ENCODE measurements around the gene USP17L13. TPM values are rescaled to one million over a fixed set of nuclear protein-coding genes. Genes with fewer than 3 reads are reported as not detected.
A peak's percentile ranks its signal among the peaks of the same experiment; 100 is the strongest.
"Not testable (repeated sequence)": the region's sequence is repeated elsewhere in the genome, so short reads cannot be mapped to it uniquely, and the experiment has no call there.

Gene USP17L13, protein sequence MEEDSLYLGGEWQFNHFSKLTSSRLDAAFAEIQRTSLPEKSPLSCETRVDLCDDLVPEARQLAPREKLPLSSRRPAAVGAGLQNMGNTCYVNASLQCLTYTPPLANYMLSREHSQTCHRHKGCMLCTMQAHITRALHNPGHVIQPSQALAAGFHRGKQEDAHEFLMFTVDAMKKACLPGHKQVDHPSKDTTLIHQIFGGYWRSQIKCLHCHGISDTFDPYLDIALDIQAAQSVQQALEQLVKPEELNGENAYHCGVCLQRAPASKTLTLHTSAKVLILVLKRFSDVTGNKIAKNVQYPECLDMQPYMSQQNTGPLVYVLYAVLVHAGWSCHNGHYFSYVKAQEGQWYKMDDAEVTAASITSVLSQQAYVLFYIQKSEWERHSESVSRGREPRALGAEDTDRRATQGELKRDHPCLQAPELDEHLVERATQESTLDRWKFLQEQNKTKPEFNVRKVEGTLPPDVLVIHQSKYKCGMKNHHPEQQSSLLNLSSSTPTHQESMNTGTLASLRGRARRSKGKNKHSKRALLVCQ
- total RNA-seq (2014; rRNA removed; shearing (Covaris generic)) = not detected in 2 replicates
- not detected in 2 replicates for polyA plus RNA-seq (2015; cell fraction: cytosol; rRNA removed)
- not detected in 2 replicates for polyA plus RNA-seq (2015; cell fraction: nucleus; rRNA removed)

DNA sequence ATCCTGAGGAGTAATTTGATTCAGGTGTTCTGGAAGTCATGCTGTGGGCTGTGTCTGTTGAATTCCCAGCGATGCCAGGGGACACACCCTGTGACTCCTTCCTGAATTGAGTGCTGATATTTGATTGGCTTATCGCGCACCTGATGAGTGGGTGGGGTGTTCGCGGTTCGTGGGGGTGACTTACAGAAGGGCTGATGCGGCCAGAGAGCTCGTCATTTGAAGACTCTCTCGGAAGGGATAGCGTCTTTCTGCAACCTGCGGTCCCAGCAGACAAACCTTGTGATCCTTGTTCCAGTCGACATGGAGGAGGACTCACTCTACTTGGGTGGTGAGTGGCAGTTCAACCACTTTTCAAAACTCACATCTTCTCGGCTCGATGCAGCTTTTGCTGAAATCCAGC is at the start of gene USP17L13:
Gene USP17L13 (plus strand): TSS at position 301 of the 400 bp plus-strand sequence. CDS start 0 bp downstream, at position 301.
- DNase-seq (ENCODE audit: low read depth) = not testable (repeated sequence)

DNA sequence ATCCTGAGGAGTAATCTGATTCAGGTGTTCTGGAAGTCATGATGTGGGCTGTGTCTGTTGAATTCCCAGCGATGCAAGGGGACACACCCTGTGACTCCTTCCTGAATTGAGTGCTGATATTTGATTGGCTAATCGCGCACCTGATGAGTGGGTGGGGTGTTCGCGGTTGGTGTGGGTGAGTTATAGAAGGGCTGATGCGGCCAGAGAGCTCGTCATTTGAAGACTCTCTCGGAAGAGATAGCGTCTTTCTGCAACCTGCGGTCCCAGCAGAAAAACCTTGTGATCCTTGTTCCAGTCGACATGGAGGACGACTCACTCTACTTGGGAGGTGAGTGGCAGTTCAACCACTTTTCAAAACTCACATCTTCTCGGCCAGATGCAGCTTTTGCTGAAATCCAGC is 14.3 kb upstream of the USP17L13 start, which contains the start of gene USP17L10:
Gene USP17L10 (plus strand): TSS at position 301 of the 400 bp plus-strand sequence. CDS start 0 bp downstream, at position 301.
- DNase-seq (ENCODE audit: low read depth) = not testable (repeated sequence)

DNA sequence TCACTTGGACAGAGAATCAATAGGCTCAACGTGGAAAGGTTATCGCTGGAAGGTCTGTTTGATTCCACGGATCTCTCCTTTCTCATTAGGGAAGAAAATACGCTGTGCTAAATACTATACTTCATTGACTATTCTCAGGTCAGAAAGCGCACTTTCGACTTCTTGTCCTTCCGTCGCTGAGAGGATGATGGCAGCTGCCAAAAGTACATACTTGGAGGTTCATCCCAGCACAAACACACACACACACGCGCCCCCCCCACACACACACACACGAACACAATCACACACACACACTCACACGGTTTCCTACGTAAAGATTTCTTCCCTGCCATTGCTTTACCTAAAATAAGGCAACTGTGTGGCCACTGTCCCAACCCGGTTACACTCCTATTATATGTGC is 10.0 kb upstream of the USP17L13 start:
- DNase-seq (ENCODE audit: low read depth) = not testable (repeated sequence)

DNA sequence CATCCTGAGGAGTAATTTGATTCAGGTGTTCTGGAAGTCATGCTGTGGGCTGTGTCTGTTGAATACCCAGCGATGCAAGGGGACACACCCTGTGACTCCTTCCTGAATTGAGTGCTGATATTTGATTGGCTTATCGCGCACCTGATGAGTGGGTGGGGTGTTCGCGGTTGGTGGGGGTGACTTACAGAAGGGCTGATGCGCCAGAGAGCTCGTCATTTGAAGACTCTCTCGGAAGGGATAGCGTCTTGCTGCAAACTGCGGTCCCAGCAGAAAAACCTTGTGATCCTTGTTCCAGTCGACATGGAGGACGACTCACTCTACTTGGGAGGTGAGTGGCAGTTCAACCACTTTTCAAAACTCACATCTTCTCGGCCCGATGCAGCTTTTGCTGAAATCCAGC is 9.6 kb upstream of the USP17L13 start, which contains the start of gene USP17L11:
Gene USP17L11 (plus strand): TSS at position 301 of the 400 bp plus-strand sequence. CDS start 0 bp downstream, at position 301.
- not testable (repeated sequence) for DNase-seq (ENCODE audit: low read depth)

DNA sequence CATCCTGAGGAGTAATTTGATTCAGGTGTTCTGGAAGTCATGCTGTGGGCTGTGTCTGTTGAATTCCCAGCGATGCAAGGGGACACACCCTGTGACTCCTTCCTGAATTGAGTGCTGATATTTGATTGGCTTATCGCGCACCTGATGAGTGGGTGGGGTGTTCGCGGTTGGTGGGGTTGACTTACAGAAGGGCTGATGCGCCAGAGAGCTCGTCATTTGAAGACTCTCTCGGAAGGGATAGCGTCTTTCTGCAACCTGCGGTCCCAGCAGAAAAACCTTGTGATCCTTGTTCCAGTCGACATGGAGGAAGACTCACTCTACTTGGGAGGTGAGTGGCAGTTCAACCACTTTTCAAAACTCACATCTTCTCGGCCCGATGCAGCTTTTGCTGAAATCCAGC is 4.8 kb upstream of the USP17L13 start, which contains the start of gene USP17L12:
Gene USP17L12 (plus strand): TSS at position 301 of the 400 bp plus-strand sequence. CDS start 0 bp downstream, at position 301.
- DNase-seq (ENCODE audit: low read depth) = not testable (repeated sequence)

DNA sequence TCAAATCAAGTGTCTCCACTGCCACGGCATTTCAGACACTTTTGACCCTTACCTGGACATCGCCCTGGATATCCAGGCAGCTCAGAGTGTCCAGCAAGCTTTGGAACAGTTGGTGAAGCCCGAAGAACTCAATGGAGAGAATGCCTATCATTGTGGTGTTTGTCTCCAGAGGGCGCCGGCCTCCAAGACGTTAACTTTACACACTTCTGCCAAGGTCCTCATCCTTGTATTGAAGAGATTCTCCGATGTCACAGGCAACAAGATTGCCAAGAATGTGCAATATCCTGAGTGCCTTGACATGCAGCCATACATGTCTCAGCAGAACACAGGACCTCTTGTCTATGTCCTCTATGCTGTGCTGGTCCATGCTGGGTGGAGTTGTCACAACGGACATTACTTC is 5.6 kb downstream of the USP17L13 start:
- not testable (repeated sequence) for DNase-seq (ENCODE audit: low read depth)

DNA sequence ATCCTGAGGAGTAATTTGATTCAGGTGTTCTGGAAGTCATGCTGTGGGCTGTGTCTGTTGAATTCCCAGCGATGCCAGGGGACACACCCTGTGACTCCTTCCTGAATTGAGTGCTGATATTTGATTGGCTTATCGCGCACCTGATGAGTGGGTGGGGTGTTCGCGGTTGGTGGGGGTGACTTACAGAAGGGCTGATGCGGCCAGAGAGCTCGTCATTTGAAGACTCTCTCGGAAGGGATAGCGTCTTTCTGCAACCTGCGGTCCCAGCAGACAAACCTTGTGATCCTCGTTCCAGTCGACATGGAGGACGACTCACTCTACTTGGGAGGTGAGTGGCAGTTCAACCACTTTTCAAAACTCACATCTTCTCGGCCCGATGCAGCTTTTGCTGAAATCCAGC is 9.4 kb downstream of the USP17L13 start, which contains the start of gene USP17L15:
Gene USP17L15 (plus strand): TSS at position 301 of the 400 bp plus-strand sequence. CDS start 0 bp downstream, at position 301.
- not testable (repeated sequence) for DNase-seq (ENCODE audit: low read depth)

DNA sequence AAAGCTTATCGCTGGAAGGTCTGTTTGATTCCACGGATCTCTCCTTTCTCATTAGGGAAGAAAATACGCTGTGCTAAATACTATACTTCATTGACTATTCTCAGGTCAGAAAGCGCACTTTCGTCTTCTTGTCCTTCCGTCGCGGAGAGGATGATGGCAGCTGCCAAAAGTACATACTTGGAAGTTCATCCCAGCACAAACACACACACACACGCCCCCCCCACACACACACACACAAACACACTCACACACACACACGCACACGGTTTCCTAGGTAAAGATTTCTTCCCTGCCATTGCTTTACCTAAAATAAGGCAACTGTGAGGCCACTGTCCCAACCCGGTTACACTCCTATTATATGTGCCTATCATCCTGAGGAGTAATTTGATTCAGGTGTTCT is 13.8 kb downstream of the USP17L13 start:
- peak; percentile 18 for DNase-seq (ENCODE audit: low read depth)

DNA sequence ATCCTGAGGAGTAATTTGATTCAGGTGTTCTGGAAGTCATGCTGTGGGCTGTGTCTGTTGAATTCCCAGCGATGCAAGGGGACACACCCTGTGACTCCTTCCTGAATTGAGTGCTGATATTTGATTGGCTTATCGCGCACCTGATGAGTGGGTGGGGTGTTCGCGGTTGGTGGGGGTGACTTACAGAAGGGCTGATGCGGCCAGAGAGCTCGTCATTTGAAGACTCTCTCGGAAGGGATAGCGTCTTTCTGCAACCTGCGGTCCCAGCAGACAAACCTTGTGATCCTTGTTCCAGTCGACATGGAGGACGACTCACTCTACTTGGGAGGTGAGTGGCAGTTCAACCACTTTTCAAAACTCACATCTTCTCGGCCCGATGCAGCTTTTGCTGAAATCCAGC is 18.9 kb downstream of the USP17L13 start, which contains the start of gene USP17L17:
Gene USP17L17 (plus strand): TSS at position 301 of the 400 bp plus-strand sequence. CDS start 0 bp downstream, at position 301.
- DNase-seq (ENCODE audit: low read depth) = not testable (repeated sequence)

DNA sequence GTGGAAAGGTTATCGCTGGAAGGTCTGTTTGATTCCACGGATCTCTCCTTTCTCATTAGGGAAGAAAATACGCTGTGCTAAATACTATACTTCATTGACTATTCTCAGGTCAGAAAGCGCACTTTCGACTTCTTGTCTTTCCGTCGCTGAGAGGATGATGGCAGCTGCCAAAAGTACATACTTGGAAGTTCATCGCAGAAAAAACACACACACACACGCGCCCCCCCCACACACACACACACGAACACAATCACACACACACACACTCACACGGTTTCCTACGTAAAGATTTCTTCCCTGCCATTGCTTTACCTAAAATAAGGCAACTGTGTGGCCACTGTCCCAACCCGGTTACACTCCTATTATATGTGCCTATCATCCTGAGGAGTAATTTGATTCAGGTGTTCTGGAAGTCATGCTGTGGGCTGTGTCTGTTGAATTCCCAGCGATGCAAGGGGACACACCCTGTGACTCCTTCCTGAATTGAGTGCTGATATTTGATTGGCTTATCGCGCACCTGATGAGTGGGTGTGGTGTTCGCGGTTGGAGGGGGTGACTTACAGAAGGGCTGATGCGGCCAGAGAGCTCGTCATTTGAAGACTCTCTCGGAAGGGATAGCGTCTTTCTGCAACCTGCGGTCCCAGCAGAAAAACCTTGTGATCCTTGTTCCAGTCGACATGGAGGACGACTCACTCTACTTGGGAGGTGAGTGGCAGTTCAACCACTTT is 23.4 kb downstream of the USP17L13 start, which contains the start of gene USP17L18:
Gene USP17L18 (plus strand): TSS at position 678 of the 728 bp plus-strand sequence. CDS start 0 bp downstream, at position 678.
- DNase-seq (ENCODE audit: low read depth) = peak; percentile 0

DNA sequence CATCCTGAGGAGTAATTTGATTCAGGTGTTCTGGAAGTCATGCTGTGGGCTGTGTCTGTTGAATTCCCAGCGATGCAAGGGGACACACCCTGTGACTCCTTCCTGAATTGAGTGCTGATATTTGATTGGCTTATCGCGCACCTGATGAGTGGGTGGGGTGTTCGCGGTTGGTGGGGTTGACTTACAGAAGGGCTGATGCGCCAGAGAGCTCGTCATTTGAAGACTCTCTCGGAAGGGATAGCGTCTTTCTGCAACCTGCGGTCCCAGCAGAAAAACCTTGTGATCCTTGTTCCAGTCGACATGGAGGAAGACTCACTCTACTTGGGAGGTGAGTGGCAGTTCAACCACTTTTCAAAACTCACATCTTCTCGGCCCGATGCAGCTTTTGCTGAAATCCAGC is 28.4 kb downstream of the USP17L13 start, which contains the start of gene USP17L19:
Gene USP17L19 (plus strand): TSS at position 301 of the 400 bp plus-strand sequence. CDS start 0 bp downstream, at position 301.
- DNase-seq (ENCODE audit: low read depth) = not testable (repeated sequence)

DNA sequence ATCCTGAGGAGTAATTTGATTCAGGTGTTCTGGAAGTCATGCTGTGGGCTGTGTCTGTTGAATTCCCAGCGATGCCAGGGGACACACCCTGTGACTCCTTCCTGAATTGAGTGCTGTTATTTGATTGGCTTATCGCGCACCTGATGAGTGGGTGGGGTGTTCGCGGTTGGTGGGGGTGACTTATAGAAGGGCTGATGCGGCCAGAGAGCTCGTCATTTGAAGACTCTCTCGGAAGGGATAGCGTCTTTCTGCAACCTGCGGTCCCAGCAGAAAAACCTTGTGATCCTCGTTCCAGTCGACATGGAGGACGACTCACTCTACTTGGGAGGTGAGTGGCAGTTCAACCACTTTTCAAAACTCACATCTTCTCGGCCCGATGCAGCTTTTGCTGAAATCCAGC is 33.1 kb downstream of the USP17L13 start, which contains the start of gene USP17L20:
Gene USP17L20 (plus strand): TSS at position 301 of the 400 bp plus-strand sequence. CDS start 0 bp downstream, at position 301.
- not testable (repeated sequence) for DNase-seq (ENCODE audit: low read depth)

DNA sequence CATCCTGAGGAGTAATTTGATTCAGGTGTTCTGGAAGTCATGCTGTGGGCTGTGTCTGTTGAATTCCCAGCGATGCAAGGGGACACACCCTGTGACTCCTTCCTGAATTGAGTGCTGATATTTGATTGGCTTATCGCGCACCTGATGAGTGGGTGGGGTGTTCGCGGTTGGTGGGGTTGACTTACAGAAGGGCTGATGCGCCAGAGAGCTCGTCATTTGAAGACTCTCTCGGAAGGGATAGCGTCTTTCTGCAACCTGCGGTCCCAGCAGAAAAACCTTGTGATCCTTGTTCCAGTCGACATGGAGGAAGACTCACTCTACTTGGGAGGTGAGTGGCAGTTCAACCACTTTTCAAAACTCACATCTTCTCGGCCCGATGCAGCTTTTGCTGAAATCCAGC is 37.9 kb downstream of the USP17L13 start, which contains the start of gene USP17L21:
Gene USP17L21 (plus strand): TSS at position 301 of the 400 bp plus-strand sequence. CDS start 0 bp downstream, at position 301.
- DNase-seq (ENCODE audit: low read depth) = not testable (repeated sequence)

DNA sequence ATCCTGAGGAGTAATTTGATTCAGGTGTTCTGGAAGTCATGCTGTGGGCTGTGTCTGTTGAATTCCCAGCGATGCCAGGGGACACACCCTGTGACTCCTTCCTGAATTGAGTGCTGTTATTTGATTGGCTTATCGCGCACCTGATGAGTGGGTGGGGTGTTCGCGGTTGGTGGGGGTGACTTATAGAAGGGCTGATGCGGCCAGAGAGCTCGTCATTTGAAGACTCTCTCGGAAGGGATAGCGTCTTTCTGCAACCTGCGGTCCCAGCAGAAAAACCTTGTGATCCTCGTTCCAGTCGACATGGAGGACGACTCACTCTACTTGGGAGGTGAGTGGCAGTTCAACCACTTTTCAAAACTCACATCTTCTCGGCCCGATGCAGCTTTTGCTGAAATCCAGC is 42.6 kb downstream of the USP17L13 start, which contains the start of gene USP17L22:
Gene USP17L22 (plus strand): TSS at position 301 of the 400 bp plus-strand sequence. CDS start 0 bp downstream, at position 301.
- not testable (repeated sequence) for DNase-seq (ENCODE audit: low read depth)

DNA sequence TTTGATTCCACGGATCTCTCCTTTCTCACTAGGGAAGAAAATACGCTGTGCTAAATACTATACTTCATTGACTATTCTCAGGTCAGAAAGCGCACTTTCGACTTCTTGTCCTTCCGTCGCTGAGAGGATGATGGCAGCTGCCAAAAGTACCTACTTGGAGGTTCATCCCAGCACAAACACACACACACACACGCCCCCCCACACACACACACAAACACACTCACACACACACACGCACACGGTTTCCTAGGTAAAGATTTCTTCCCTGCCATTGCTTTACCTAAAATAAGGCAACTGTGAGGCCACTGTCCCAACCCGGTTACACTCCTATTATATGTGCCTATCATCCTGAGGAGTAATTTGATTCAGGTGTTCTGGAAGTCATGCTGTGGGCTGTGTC is 47.0 kb downstream of the USP17L13 start:
- not testable (repeated sequence) for DNase-seq (ENCODE audit: low read depth)

Other genes starting within 250 kb of the USP17L13 start
- not detected in 2 replicates for gene FAM90A26, start 54.5 kb upstream of the USP17L13 start, total RNA-seq (2014; rRNA removed; shearing (Covaris generic))
- gene USP17L10, start 14.2 kb upstream of the USP17L13 start, total RNA-seq (2014; rRNA removed; shearing (Covaris generic)) = not detected in 2 replicates
- gene USP17L11, start 9.5 kb upstream of the USP17L13 start, total RNA-seq (2014; rRNA removed; shearing (Covaris generic)) = not detected in 2 replicates
- not detected in 2 replicates for gene USP17L12, start 4.7 kb upstream of the USP17L13 start, total RNA-seq (2014; rRNA removed; shearing (Covaris generic))
- gene USP17L15, start 9.5 kb downstream of the USP17L13 start, total RNA-seq (2014; rRNA removed; shearing (Covaris generic)) = not detected in 2 replicates
- not detected in 2 replicates for gene USP17L17, start 19.0 kb downstream of the USP17L13 start, total RNA-seq (2014; rRNA removed; shearing (Covaris generic))
- gene USP17L18, start 23.7 kb downstream of the USP17L13 start, total RNA-seq (2014; rRNA removed; shearing (Covaris generic)) = not detected in 2 replicates
- gene USP17L19, start 28.5 kb downstream of the USP17L13 start, total RNA-seq (2014; rRNA removed; shearing (Covaris generic)) = not detected in 2 replicates
- gene USP17L20, start 33.2 kb downstream of the USP17L13 start, total RNA-seq (2014; rRNA removed; shearing (Covaris generic)) = not detected in 2 replicates
- not detected in 2 replicates for gene USP17L21, start 38.0 kb downstream of the USP17L13 start, total RNA-seq (2014; rRNA removed; shearing (Covaris generic))
- not detected in 2 replicates for gene USP17L22, start 42.7 kb downstream of the USP17L13 start, total RNA-seq (2014; rRNA removed; shearing (Covaris generic))
- not detected in 2 replicates for gene USP17L24, start 100.3 kb downstream of the USP17L13 start, total RNA-seq (2014; rRNA removed; shearing (Covaris generic))
- gene USP17L25, start 105.0 kb downstream of the USP17L13 start, total RNA-seq (2014; rRNA removed; shearing (Covaris generic)) = not detected in 2 replicates
- not detected in 2 replicates for gene USP17L26, start 109.8 kb downstream of the USP17L13 start, total RNA-seq (2014; rRNA removed; shearing (Covaris generic))
- gene USP17L5, start 114.5 kb downstream of the USP17L13 start, total RNA-seq (2014; rRNA removed; shearing (Covaris generic)) = not detected in 2 replicates
- gene USP17L27, start 119.3 kb downstream of the USP17L13 start, total RNA-seq (2014; rRNA removed; shearing (Covaris generic)) = not detected in 2 replicates
- not detected in 2 replicates for gene USP17L28, start 124.0 kb downstream of the USP17L13 start, total RNA-seq (2014; rRNA removed; shearing (Covaris generic))
- not detected in 2 replicates for gene USP17L29, start 128.7 kb downstream of the USP17L13 start, total RNA-seq (2014; rRNA removed; shearing (Covaris generic))
- not detected in 2 replicates for gene USP17L30, start 138.2 kb downstream of the USP17L13 start, total RNA-seq (2014; rRNA removed; shearing (Covaris generic))
- not detected in 2 replicates for gene DEFB131A, start 219.5 kb downstream of the USP17L13 start, total RNA-seq (2014; rRNA removed; shearing (Covaris generic))